ENCODE measurements around the gene ZNF385A. TPM values are rescaled to one million over a fixed set of nuclear protein-coding genes. Genes with fewer than 3 reads are reported as not detected.

Gene ZNF385A
- polyA plus RNA-seq, 10 donors, result 12.3 to 36.0 (median 17.2) TPM

DNA sequence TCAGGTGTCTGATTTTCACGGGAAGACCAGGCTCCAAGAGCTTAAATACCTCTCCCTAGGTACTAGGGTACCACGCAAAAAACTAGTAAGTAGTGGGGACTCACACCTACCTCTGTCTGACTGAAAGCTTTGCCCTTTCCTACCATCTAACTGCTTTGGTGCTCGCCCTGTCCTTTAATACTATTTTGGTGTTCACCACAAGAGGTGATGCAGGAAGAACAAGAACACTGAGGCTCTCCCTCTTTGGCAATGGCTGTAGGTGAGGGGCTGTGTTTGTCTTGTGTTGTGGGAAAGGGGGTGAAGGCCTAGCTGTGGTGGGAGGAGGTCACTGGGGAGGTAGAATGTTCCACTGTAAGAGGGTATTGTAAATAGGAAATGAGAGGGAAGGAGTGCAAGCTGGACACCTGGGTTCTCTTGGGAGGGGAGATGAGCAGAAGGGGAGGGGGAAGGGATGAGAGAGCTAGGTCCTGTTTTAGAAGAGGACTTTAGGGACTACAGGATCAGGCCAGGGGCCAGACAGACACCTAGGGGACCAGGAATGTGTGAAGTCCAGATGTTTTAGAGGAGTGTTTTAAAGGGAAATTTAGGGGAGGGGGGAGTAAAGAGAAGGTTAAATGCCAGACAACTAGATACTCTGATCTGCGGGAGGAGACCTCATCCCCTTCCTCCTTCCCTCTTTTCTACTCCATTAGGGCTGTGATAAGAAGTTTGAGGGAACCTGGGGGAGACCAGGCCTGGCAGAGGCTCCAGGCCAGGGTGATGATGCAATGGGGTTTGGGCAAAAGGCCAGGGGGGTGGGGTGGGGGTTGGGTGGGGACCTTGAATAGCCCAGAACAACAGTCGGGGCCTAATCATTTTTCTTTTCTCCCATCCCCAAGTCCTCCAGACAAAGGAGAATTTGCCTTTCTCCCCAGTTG is 32.4 kb upstream of the ZNF385A start:
- DNase-seq, result peak in 1 of 3 donors; percentile 18

DNA sequence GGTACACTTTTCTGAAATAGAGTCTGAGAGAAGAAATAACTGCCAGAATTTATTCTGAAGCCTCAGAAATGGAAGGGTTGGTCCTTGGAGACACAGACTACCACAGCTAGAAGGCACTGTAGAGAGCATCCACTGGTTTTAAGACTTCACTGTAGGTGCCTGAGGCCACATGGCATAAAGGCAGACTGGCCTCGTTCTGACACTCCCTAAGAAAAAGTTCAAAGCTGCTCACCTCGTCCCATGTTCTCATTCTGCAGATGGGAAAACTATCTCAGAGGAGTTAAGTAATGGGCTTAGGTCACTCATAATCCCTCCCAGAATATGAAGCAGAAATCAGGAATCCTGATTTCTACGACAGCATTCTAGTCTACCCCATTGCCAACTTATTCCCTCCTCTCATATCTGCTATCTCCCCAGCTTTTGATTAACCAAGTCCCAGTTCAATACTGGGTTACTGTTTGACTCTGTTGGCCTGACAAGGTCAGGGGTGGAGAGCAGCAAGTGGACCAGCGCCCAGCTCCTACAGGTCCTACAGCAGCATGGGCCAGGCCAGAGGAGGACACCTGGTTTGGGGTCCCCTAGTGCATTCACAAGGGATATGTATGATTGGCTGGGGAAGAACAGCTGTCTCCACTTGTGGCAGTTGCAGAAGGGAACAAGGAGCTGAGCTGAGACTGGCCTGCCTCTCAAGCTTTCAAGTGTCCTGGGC is 30.8 kb upstream of the ZNF385A start:
- DNase-seq, result no peak

DNA sequence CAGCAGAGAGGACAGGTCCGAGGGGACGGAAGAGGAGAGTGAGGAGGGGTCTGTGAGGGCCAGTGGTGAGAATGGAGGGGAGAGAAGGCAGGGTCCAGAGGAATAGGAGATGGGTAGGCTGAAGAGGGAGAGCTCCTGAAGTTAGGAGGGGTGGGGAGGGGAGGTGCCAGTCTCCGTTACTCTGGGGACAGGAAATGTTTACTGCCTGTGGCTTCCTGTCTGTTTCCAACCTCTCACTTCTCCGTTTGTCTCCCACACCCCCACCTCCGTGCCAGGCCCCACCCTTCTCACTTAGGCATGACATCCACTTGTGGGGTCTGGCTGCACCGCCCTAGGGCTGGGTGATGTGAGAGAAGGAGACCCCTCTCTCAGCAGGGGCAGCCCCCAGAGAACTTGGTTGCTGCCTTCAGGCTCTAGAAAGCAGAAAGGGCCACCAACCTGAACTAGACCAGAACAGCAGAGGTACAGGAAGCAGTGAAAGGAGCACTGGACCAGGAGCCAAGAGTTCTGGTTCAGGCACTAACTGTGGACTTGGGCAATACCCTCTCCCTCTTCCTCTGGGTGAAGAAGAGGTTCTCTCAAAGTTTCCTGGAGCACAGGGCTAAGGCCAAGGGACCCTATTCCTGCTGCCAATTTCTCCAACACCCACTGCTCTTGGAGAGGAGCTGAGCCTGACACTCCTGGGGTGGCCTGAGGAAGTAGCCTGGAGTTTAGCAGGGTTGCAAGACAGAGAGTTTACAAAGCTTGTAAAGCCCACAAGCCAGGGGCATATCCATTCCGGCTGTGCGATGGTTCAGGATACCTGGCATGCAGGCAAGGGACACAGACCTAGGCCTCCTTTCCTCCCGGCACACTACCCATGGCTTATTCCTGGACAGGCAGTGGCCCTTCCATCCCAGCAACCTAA is 29.0 kb upstream of the ZNF385A start:
- no peak for DNase-seq

DNA sequence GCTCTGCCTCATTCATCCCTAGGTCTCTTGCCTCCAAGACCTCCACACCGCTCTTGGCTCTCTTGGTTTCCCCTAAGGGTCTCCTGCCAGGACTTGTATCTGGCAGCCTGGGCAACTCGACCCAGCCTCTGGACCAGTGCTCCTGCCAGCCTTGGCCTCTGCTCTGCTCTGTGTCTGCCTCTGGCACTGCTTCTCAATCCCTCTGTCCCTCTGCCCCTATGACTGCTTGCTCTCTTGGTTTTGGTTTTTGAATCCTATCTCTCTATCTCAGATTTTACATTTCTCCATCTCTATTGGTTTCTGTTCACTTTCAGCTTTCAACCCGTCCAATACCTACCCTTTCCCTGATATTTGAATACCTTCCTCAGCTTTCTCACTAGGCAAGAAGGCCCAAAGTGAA is 28.3 kb upstream of the ZNF385A start:
- no peak for DNase-seq

DNA sequence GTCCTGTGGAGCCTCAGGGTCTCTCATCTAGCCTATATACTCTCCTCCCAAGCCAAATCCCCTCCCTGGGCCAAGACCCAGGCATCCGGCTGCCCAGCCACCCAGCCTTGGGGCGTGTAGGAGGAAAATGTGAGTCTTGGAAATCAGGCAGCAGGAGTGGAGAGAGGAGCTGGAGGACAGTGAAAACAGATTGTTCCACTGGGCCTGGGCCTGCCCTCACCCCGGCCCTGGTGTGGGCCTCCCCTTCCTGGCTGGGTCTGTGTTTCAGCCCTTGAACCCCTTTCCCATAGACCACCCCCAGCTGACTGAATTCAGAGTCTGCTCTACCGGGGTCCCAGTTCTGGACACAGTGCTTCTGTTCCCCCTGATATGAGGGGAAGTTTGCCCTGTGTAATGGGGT is 27.8 kb upstream of the ZNF385A start:
- no peak for DNase-seq

DNA sequence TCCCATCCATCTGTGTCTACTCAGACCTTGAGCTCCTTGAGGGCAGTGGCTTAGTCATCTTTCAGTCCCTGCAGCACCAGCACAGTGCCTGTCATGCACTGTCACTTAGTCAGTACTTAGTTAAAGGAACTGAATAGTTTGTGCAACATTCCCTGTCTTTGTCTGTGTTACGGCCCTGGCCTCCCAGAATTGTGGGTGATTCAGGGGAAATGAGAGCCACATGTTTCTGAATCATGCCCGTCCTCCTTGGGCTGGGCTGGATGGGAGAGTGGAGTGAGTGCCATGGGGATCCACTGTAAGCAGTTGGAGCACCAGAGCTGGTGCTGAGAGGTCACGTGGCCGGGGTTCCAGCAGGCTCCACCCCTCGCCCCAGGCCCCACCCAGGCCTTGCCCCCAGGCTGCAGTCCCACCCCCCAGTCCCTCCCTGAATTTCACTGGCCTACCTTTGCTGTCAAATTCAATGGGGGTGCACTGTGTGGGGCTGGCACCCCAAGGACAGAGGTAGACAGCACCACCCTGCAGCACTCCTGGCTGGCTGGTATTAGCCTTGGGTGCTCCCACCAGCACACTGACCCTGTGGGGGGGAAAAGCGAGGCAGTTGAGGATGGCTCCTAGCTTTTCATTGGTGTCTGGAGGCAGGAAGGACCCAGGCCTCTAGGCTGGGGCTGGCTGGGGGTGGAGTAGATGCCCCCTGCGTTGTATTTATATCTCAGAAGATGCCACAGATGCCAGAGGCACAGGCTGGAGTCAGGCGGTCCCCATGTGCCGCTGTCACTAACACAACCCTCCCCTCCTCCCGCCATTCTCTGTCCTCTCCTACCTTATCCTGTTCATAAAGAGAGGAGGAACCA is 27.1 kb upstream of the ZNF385A start:
- DNase-seq, result peak in 1 of 3 donors; percentile 96

DNA sequence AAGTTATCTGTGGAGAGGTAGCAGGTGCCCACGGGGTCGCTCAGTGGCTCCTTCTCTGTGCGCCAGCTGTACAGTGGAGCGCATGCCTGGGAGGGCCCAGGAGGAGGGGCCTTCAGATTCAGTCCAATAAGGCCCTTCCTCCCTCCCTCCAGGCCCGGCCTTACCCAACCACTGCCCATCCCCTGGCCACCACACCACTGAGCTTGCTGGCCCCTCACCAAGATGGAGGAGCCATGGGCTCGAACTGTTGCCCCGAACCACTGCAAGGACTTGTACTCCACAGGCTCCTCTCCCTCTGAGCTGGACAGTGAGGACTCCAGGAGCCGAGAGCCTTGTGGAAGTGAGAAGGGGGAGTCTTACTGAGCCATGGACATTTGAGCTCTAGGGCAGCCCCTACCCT is 24.7 kb upstream of the ZNF385A start:
- no peak for DNase-seq

DNA sequence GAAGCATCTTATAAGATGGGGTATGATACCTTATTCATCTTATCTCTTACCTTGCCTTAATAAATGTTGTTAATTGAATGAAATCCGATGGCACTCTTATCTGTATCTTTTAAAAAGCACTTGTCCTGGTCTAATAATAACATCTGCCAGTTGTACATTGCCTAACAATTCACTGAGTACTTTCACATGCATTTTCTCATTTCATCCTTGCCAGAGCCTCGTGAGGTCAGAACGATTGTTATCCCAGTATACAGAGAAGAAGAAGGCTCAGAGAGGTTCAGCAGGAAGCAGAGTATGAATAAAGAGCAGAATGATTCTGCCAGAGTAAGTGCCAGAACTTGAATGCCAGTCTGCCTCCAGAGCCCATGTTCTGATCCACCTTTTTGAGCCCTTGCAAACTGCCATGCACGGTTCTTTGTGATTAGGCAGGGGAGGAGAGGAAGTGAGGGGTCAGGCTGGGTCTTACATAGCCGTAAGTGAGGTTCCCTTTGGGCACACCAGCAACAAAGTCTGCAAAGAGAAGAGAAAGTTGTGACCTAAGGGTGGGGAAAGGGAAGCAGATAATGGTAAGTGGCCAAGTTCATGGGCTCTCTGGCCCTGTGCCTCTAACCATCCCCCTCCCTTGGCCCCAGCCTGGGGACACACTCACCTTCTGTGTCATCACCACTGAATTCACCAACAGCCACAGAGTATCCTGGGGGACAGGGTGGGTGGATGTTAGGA is 22.8 kb upstream of the ZNF385A start:
- DNase-seq, result no peak

DNA sequence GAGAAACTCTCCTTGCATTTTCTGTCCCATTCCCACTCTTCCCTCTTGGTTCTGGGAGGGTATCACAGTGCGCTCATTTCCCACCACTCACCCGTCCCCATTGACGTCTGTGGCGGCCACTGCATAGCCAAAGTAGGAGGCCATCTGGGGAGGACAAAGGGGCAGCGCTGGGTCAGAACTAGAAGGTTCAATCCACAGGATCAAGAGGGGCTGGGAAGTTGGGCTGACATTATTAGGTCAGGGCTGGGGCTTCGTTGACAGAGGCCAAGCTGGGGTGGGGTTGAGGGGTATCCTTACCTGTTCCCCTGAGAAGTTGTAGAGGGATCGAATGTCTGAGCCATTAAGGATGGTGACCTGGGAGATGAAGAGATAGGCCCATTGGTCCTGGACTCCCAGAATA is 21.0 kb upstream of the ZNF385A start:
- DNase-seq, result no peak

DNA sequence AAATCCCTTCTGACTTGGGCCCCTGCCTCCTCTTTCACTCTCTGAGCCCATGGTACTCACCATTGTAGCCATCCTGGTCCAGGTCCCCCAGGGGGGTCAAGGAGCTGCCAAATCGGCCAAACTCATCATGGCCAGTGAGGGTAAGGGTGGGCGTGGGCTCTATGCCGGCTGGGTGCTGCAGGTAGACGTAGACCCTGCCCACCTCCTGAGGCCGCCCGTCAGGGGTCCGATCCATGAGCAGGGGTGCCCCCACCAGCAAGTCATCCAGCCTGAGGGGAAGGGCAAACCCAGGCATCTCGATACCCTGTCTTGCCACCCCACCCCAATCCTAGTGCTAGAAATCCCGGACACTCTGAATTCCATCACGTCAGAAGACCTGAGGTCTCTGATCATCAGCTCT is 20.6 kb upstream of the ZNF385A start:
- no peak for DNase-seq

DNA sequence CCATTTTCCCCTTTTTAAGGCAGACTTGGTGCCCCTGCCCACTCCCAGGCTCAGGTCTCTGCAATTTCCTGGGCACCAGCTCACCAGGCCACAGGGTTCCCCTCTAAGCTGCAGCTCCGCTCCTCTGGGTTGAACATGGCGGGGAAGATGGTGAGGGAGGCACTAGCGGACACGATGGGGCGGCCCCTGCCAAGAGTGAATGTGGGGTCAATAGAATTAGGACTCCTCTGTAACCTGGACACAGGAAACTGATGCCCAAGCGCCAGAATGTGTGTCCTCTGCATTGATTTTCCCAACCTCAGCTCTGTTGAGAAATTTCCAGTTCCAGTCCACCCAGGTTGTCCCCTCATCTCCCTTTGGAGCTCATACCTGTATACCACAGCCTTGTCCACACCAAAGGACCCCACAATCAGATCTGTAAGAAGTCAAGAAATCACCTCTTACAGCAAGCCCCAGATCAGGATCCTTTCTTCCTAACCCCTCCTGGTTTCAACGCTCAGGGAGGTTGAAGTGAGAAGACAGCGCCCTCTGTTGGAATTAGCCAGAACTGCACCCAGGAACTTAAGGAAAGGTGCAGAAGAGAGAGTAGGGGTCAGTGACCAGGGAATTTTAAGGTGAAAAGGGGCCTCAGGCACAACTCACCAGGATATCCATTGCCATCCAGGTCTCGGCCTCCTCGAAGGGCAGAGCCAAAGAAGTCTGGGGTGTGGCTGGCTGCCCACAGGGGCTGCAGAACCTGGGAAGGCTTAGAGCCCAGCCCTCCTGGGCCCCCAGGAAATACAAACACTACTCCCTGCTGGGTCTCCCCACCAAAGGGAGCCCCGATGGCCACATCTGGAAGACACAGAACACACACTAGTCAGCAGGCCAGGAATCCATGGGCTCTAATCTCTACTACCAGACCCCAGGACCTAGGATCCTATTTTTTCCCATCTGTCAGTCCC is 19.8 kb upstream of the ZNF385A start:
- no peak for DNase-seq

DNA sequence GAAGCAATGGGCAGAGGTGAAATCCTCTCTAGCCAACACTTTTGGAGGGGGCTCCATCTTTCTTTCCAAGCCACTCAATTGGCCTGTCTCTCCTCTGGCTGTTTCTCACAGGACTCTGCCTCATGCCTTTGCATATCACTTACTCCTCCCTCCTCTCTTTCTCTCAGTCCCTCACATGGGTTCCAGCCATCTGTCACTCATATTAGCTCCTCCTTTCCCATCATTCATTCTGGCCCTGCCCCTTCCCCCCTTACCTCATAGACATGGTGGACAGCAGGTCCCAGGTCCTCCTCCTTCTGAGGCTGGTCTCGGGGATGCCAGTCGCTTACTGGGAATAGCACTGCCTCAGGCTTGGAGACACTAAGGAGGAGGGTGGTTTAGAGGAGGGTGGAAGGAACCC is 16.6 kb upstream of the ZNF385A start:
- no peak for DNase-seq

DNA sequence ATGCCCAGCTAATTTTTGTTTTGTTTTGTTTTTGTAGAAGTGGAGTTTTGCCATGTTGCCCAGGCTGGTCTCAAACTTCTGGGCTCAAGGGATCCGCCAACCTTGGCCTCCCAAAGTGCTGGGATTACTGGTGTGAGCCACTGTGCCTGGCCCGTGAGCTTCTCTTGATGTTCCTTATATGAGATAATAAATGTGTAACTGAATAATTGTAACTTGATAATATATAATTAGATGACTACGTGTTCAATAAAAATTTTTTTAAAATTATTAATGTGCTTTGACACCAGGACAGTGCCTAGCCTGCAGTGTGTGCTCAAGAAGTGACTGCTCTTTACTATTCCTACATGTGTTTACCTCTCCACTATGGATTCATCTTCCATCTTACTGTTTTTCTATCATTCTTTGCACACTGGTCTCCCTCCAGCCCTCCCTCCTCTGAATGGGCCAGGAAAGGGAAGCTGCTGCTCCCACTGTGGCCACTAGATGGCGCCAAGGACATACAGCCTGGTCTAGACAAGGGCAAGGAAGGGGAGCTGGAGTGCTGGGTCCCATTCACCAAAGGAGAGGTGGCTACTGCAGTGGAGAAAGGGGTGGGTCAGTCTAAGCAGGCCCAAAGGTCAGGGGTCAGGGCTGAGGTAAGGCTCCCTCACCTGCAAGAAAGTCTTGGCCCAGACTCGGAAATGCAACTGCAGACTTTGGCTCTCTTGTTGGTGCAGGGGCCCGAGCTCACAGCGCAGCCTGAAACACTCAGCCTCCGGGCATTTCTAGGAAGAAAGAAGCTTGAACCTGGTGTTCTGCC is 14.7 kb upstream of the ZNF385A start:
- peak; percentile 83 to 93 (median 91) for DNase-seq

DNA sequence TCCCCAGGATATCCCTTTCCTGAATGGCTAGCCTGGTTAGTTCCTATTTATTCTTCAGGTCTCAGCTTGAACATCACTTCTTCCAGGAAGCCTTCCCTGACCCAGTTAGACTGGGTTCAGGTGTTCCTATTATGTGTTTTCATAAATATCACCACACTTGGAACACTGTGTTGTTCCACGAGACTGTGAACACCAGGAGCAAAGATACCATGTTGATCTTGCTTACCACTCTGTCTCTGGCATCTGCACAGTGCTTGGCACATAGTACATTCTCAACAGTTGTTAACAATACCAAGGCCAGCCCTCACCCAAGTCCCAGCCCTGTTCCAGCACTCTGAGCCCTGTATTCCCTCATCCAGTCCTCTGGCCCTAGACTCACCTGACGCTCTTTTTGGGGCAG is 13.7 kb upstream of the ZNF385A start:
- no peak for DNase-seq

DNA sequence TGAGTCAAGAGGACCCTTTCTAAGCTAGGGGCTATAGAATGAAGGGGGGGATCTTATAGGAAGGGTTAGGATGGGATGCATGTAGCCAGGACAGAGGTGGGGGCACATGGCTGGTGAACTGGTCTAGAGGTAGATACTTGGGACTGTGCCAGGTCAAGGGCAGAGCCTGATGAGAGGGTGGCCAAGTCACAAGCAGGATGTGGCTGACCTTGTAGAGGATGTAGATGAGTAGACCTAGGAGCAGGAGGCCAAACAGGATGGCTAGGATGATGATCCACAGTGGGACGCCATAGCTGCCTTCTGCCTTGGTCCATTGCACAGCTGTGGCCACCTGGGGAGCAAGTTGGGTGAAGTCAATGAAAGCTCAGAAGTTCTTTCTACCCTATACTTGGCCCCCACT is 12.6 kb upstream of the ZNF385A start:
- no peak for DNase-seq

DNA sequence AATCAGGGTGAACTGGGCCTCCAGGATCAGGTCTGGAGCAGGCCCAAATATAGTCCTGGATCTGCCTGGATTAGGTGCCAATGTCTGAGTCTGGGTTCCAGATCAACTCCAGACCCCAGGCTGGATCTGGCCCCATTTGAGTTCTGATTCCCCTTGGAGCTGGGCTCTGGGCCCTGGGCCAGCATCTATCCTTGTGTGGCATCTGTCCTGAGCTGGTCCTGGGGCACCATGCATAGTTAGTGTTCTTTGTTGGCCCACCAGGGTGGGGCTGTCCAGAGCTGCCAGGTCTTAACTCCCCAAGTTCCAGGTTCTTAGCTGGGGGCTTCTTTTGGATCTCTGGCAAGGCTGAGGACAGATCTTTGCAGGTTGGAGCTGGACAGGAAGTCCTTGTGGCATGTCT is 11.0 kb upstream of the ZNF385A start:
- DNase-seq, result no peak

DNA sequence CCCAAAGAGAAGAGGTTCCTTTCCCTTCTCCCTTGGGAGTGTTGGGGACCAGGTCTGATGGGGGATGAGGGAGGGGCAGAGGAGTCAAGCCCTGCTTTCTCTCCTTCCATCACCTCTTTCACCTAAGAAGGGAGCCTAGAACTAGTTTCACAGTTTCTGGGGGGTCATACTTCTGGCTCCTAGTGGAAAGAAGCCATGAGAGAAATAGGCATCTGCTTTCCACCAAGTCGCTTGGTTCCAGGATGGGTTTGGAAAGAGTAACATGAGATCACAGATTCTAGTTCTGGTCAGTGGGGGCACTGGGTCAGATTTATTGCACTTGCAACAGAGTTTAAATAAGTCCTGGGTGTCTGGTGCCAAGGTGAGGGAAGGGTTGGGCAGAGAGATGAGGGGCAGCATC is 10.5 kb upstream of the ZNF385A start:
- no peak for DNase-seq

DNA sequence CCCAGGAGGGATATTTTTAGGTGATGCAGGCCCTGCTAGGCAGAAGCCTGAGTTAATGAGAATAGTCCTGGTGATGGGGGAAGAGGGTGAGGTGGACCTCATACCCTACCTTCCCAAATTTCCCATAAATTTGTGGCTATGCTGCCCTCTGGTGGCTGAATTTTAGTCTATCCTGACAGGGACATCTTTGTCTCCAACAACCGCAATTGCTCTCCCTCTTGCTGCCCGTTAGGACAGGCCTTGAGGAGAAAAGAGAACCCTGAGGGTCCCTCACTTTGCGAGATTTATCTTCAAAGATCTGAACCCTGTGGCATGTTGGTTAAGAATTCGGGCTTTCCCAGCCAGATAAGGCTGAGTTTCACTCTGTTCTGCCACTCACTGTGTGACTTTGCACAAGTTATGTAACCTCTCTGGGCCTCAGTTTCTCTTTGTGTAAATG is 9.8 kb upstream of the ZNF385A start:
- DNase-seq, result peak in 1 of 3 donors; percentile 72

Data from muscle of back (tissue), 11 donors.